ENCODE data around the gene LANCL1.

LANCL1 gene

DNA sequence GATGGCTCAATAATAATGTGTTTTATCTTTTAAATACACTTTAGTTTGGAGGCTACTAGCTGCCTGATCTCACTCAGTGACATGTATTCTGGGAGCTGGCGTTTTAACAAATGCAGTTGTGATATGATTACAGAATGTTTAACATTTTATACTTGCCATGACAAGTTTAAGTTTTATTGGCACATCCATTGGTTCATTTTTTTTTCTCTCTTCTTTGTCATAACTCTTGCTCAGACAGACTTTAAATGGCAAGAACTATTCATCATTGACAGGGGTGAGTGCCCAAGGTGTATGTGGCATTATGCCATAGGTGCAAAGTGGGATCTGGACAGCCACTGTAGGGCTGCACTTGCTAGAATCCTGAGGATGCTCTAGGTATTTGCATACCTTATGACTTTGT lies 89.5 kb downstream of the LANCL1 start:
- no peak for DNase-seq

Measured in T-helper 1 cell (primary cell).